H1 (cell line): ENCODE data around the gene FBXO21. TPM values are rescaled to one million over a fixed set of nuclear protein-coding genes. Genes with fewer than 3 reads are reported as not detected.

ENCODE experiments used
- CTCF ChIA-PET: fragments of 300-600 bp; sonication (Branson Sonifier 250); formaldehyde crosslinking; loops from one replicate; lab custom pipeline; 2021; ENCODE audit not compliant: partially characterized antibody; lab: Charles Lee
- POLR2A ChIA-PET: fragments of 300-600 bp; sonication (Branson Sonifier 250); formaldehyde crosslinking; loops from one replicate; lab custom pipeline; 2021; ENCODE audit warnings: inconsistent platforms; ENCODE audit not compliant: partially characterized antibody; lab: Charles Lee
- DNase-seq, 2 experiments: peaks; one replicate each; pipeline versions ENCODE4 v3.0.0 to v3.0.0-alpha.2; 2010 to 2022; ENCODE audit warnings: low spot score in 2 of 2, low read depth in 1 of 2, mixed read lengths in 1 of 2
- FAIRE-seq: peaks from 2 replicates; lab custom pipeline; 2011; peaks lifted over from hg19 to GRCh38; lab: Jason Lieb, UNC
- H2AFZ ChIP-seq: 2 replicates; pipeline ENCODE4 v1.8.1; 2012; ENCODE audit warnings: low read length, inconsistent platforms
- H2AK5ac ChIP-seq: 2 replicates; pipeline ENCODE4 v1.6.1; 2013; ENCODE audit warnings: low read depth, low read length
- H2BK120ac ChIP-seq: replicated peaks from 2 replicates; pipeline ENCODE3; 2013; ENCODE audit warnings: low read depth, low read length, inconsistent platforms
- H2BK12ac ChIP-seq: 2 replicates; pipeline ENCODE4 v1.6.1; 2013; ENCODE audit warnings: low read depth, low read length
- H2BK15ac ChIP-seq: 2 replicates; pipeline ENCODE4 v1.6.1; 2013; ENCODE audit warnings: low read length
- H2BK20ac ChIP-seq: 2 replicates; pipeline ENCODE4 v1.6.1; 2013; ENCODE audit warnings: low read length
- H2BK5ac ChIP-seq: 2 replicates; pipeline ENCODE4 v1.6.1; 2013; ENCODE audit warnings: low read depth, low read length
- H3K14ac ChIP-seq: 2 replicates; pipeline ENCODE4 v1.6.1; 2013; ENCODE audit warnings: inconsistent platforms; ENCODE audit not compliant: insufficient read length
- H3K18ac ChIP-seq: 2 replicates; pipeline ENCODE4 v1.6.1; 2013; ENCODE audit warnings: low read length; ENCODE audit errors: extremely low read depth
- H3K23ac ChIP-seq: 2 replicates; pipeline ENCODE4 v1.6.1; 2013; ENCODE audit warnings: inconsistent platforms; ENCODE audit not compliant: insufficient read length
- H3K23me2 ChIP-seq: 2 replicates; pipeline ENCODE4 v1.6.1; 2013; ENCODE audit warnings: low read depth, low read length
- H3K27ac ChIP-seq: 2 replicates; pipeline ENCODE4 v1.6.1; 2011; ENCODE audit warnings: low read depth, low read length, inconsistent platforms
- H3K27me3 ChIP-seq, 4 experiments: replicated peaks in 1 of 4; 1 replicate in 1 of 4; 2 replicates in 3 of 4; pipeline versions ENCODE4 v1.6.1 to v1.8.1; 2011 to 2013; ENCODE audit warnings: low read length in 3 of 4, mild to moderate bottlenecking in 3 of 4, inconsistent platforms in 2 of 4, mixed read lengths in 2 of 4, moderate library complexity in 1 of 4; ENCODE audit not compliant: control insufficient read depth in 3 of 4, insufficient read depth in 3 of 4; ENCODE audit errors: extremely low read depth in 1 of 4
- H3K36me3 ChIP-seq, 4 experiments: 2 replicates each; pipeline versions ENCODE4 v1.6.1 to v1.8.1; 2011 to 2013; ENCODE audit warnings: mild to moderate bottlenecking in 4 of 4, low read length in 3 of 4, moderate library complexity in 2 of 4, control low read depth in 1 of 4, inconsistent platforms in 1 of 4; ENCODE audit not compliant: insufficient read depth in 4 of 4, control insufficient read depth in 2 of 4
- H3K4ac ChIP-seq: replicated peaks from 2 replicates; pipeline ENCODE3; 2013; ENCODE audit warnings: low read length, low read depth, mixed read lengths, inconsistent platforms; ENCODE audit not compliant: insufficient read length
- H3K4me1 ChIP-seq, 4 experiments: replicated peaks in 1 of 4; 1 replicate in 1 of 4; 2 replicates in 3 of 4; pipeline versions ENCODE4 v1.6.1 to v1.8.1; 2011 to 2013; ENCODE audit warnings: low read length in 3 of 4, inconsistent platforms in 2 of 4, mixed read lengths in 1 of 4; ENCODE audit not compliant: insufficient read depth in 4 of 4, control insufficient read depth in 3 of 4
- H3K4me2 ChIP-seq, 2 experiments: 2 replicates each; pipeline versions ENCODE4 v1.6.1 to v1.8.1; 2011 to 2013; ENCODE audit warnings: low read depth in 2 of 2, low read length in 2 of 2, control low read depth in 1 of 2, inconsistent platforms in 1 of 2, mild to moderate bottlenecking in 1 of 2; ENCODE audit not compliant: insufficient read depth in 1 of 2
- H3K4me3 ChIP-seq, 4 experiments: fragments of 200-600, 300-600 bp in 1 of 4; sonication (generic), shearing (Covaris generic), sonication (Bioruptor Twin) in 1 of 4; 2 replicates each; pipeline versions ENCODE4 v1.5.1 to v1.8.1; 2011 to 2016; ENCODE audit warnings: low read length in 4 of 4, low read depth in 3 of 4, control low read depth in 2 of 4, inconsistent platforms in 2 of 4, mild to moderate bottlenecking in 2 of 4, mixed read lengths in 1 of 4, moderate library complexity in 1 of 4; ENCODE audit not compliant: insufficient read depth in 2 of 4; ENCODE audit errors: extremely low read depth in 1 of 4
- H3K56ac ChIP-seq: replicated peaks from 2 replicates; pipeline ENCODE3; 2013; ENCODE audit warnings: low read depth, mild to moderate bottlenecking, mixed read lengths, low read length, inconsistent platforms; ENCODE audit not compliant: insufficient read length
- H3K79me1 ChIP-seq: 2 replicates; pipeline ENCODE4 v1.6.1; 2013; ENCODE audit warnings: low read depth, low read length, control low read depth
- H3K79me2 ChIP-seq, 2 experiments: 2 replicates each; pipeline versions ENCODE4 v1.6.1 to v1.8.1; 2012 to 2013; ENCODE audit warnings: low read length in 2 of 2, mild to moderate bottlenecking in 2 of 2, inconsistent platforms in 1 of 2; ENCODE audit not compliant: insufficient read depth in 2 of 2, control insufficient read depth in 1 of 2
- H3K9ac ChIP-seq, 4 experiments: replicated peaks in 1 of 4; 1 replicate in 1 of 4; 2 replicates in 3 of 4; pipeline versions ENCODE4 v1.6.1 to v1.8.1; 2011 to 2013; ENCODE audit warnings: low read depth in 3 of 4, low read length in 3 of 4, control low read depth in 2 of 4, mild to moderate bottlenecking in 2 of 4, moderate library complexity in 2 of 4, inconsistent platforms in 1 of 4; ENCODE audit errors: extremely low read depth in 1 of 4
- H3K9me3 ChIP-seq, 2 experiments: 2 replicates each; pipeline versions ENCODE4 v1.6.1 to v1.8.1; 2012 to 2013; ENCODE audit warnings: mild to moderate bottlenecking in 2 of 2, moderate library complexity in 2 of 2, control low read depth in 1 of 2, inconsistent platforms in 1 of 2, low read depth in 1 of 2, low read length in 1 of 2, mixed read lengths in 1 of 2; ENCODE audit not compliant: insufficient read depth in 2 of 2
- H4K20me1 ChIP-seq, 2 experiments: replicated peaks in 1 of 2; 2 replicates each; pipeline versions ENCODE3 to v1.8.1; 2011 to 2013; ENCODE audit warnings: inconsistent platforms in 2 of 2, low read length in 2 of 2, mild to moderate bottlenecking in 1 of 2; ENCODE audit not compliant: insufficient read depth in 2 of 2, control insufficient read depth in 1 of 2
- H4K5ac ChIP-seq: 2 replicates; pipeline ENCODE4 v1.6.1; 2013; ENCODE audit warnings: low read length, low read depth, mixed read lengths, inconsistent platforms; ENCODE audit not compliant: insufficient read length
- H4K8ac ChIP-seq: 2 replicates; pipeline ENCODE4 v1.8.0; 2013; ENCODE audit warnings: mild to moderate bottlenecking, moderate library complexity, low read length, inconsistent platforms; ENCODE audit not compliant: insufficient read depth; ENCODE audit errors: extremely low read depth
- H4K91ac ChIP-seq: replicated peaks from 2 replicates; pipeline ENCODE3; 2013; ENCODE audit warnings: low read length, mixed read lengths, inconsistent platforms; ENCODE audit not compliant: insufficient read length
- PHF8 ChIP-seq: fragments of 200-600 bp; sonication (generic); conservative IDR thresholded peaks from 2 replicates; pipeline ENCODE4 v1.7.1; 2012; ENCODE audit warnings: low read depth, mild to moderate bottlenecking, inconsistent platforms, low read length, moderate library complexity
- TEAD4 ChIP-seq: IDR thresholded peaks from 2 replicates; pipeline ENCODE4 v1.6.1; 2012; ENCODE audit warnings: low read depth, low read length, inconsistent platforms, mixed read lengths
- WGBS, 2 experiments: shearing (Covaris generic) in 1 of 2; methylation state at CpG; one replicate each; pipeline versions ENCODE4 v1.1.6 to v1.1.7; 2013 to 2015; ENCODE audit warnings: low lambda C conversion rate in 2 of 2, mixed read lengths in 2 of 2, inconsistent platforms in 1 of 2, low coverage in 1 of 2, missing lambda C conversion rate in 1 of 2; ENCODE audit not compliant: insufficient replicate concordance in 2 of 2, insufficient coverage in 1 of 2, insufficient read length in 1 of 2; ENCODE audit errors: extremely low coverage in 1 of 2, missing lambda C conversion rate in 1 of 2; 5-methylcytosine and 5-hydroxymethylcytosine counted together
- polyA plus RNA-seq, 7 experiments: library from polyadenylated mRNA; depleted of rRNA in 3 of 7; stranded (reverse) in 5 of 7; unstranded in 2 of 7; fragments of >200 nt in 5 of 7; fragments of 200-250 nt in 2 of 7; gene quantifications; 1 replicate in 5 of 7; 2 replicates in 1 of 7; 4 replicates in 1 of 7; pipeline versions ENCODE4 v1.2.1 to v1.2.3, GENCODE V29; 2011 to 2013; ENCODE audit warnings: missing spikeins in 2 of 7, mixed read lengths in 2 of 7
- total RNA-seq: library from RNA; stranded (reverse); fragmentation: NEBNext Ultra II Directional; extraction: Animal tissue kit (Norgen Biotek cat#: 25700); gene quantifications from 2 replicates; pipeline ENCODE4 v1.2.1, GENCODE V29; 2021

FBXO21 gene
- total and polyA plus RNA-seq, 2 of the 8 experiments (the other 6 are each of a cell fraction or from before 2014, with no cell fraction given): 57.0 to 80.6 TPM

DNA sequence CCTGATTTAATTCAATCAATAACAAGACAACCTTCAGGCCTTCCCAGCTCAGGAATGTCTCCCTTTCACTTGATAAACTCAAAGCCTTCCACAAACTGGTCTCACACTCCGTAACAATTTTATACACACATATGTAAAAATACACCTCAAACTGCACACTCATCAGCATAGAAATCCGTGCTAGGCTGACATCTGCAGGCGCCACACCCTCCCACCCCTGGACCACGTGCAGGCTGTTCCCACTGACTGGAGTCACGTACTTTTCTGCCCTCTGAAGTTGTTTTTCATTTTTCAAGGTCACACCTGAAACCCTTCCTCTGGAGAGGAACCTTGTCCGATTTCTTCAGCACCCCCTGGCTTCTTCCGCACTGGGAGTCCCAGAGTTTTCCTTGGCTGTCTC is 27.6 kb downstream of the FBXO21 start:
- no peaks in the 10 kb centered on the region; the same call in 1 of the 2 replicates for H3K79me1 ChIP-seq
- H2AK5ac ChIP-seq: no peak overlapping the region
- WGBS, 2 experiments: 93% methylated on average over 7 of the region's 7 CpGs; no CpG with 5 or more reads in 1 of the 2 experiments
- H3K27me3 ChIP-seq: no peaks in the 10 kb centered on the region
- no peak overlapping the region for H3K4me2 ChIP-seq
- H2BK120ac ChIP-seq: no peak overlapping the region
- no peak overlapping the region for H3K56ac ChIP-seq
- no peaks in the 10 kb centered on the region for H3K79me2 ChIP-seq
- no peak overlapping the region for H4K8ac ChIP-seq
- no peak overlapping the region for H3K18ac ChIP-seq
- no peak overlapping the region for H3K9ac ChIP-seq
- no peak overlapping the region for H4K5ac ChIP-seq
- no peak overlapping the region for H4K91ac ChIP-seq
- H2BK12ac ChIP-seq: no peak overlapping the region
- no peak overlapping the region for H2BK15ac ChIP-seq
- no peak overlapping the region for H3K23ac ChIP-seq
- no peak overlapping the region for H2BK5ac ChIP-seq
- H3K23me2 ChIP-seq: no peaks in the 10 kb centered on the region
- H2BK20ac ChIP-seq: no peak overlapping the region
- TF ChIP-seq TEAD4 (no peak), PHF8 (no peak)
- no peak overlapping the region for H3K27ac ChIP-seq
- no peak for FAIRE-seq
- POLR2A ChIA-PET: interaction anchor here (1.2 kb wide), 1 partner anchor 13 kb away, joined by 3 read pairs; no protein-coding TSS in a partner anchor
- H3K4me3 ChIP-seq: no peak overlapping the region
- H4K20me1 ChIP-seq: peaks cover 2 to 14% of the 10 kb centered on the region in 2 experiments
- H3K4ac ChIP-seq: no peak overlapping the region
- DNase-seq: no peak
- H3K4me1 ChIP-seq: no peaks in the 10 kb centered on the region
- no peaks in the 10 kb centered on the region for H3K9me3 ChIP-seq
- H3K14ac ChIP-seq: no peak overlapping the region
- CTCF ChIA-PET: no interaction called here
- no peak overlapping the region for H2AFZ ChIP-seq
- peaks cover 48 to 84% (median 66%) of the 10 kb centered on the region in 4 experiments for H3K36me3 ChIP-seq
